NCI-H2029 treated with DMSO at 0.1 percent for 48 hours (cell line): Measurements from ENCODE around the gene NTPCR.
"Not testable (repeated sequence)": the region's sequence is repeated elsewhere in the genome, so short reads cannot be mapped to it uniquely, and the experiment has no call there.

ENCODE experiments used
- DNase-seq: peaks from one replicate; lab custom pipeline; 2025; lab: John Stamatoyannopoulos, UW

Gene NTPCR

GRCh38 chr1:232950197-232951176 is at the start of gene NTPCR:
TSS of gene NTPCR (plus strand) at chr1:232950611. CDS start at chr1:232950711, 100 bp downstream.
- DNase-seq: peak; percentile 69

- DNase-seq: no peak
These were observed 49.6 kb upstream of the NTPCR start for GRCh38 chr1:232900818-232901217.

GRCh38 chr1:232901255-232901654 is 49.2 kb upstream of the NTPCR start:
- no peak for DNase-seq

GRCh38 chr1:232902774-232903350 is 47.5 kb upstream of the NTPCR start:
- no peak for DNase-seq

- DNase-seq: no peak
These were observed 46.3 kb upstream of the NTPCR start for GRCh38 chr1:232904131-232904530.

GRCh38 chr1:232904566-232904965 is 45.8 kb upstream of the NTPCR start:
- DNase-seq: no peak

- DNase-seq: no peak
These were observed 44.9 kb upstream of the NTPCR start for GRCh38 chr1:232905331-232906034.

- DNase-seq: no peak
These were observed 44.0 kb upstream of the NTPCR start for GRCh38 chr1:232906441-232906840.

GRCh38 chr1:232908831-232909230 is 41.6 kb upstream of the NTPCR start:
- DNase-seq: no peak

- DNase-seq: no peak
These were observed 40.7 kb upstream of the NTPCR start for GRCh38 chr1:232909752-232910151.

GRCh38 chr1:232911027-232911599 is 39.3 kb upstream of the NTPCR start:
- no peak for DNase-seq

- no peak for DNase-seq
These were observed 37.4 kb upstream of the NTPCR start for GRCh38 chr1:232912845-232913580.

- DNase-seq: not testable (repeated sequence)
These were observed 36.1 kb upstream of the NTPCR start for GRCh38 chr1:232914271-232914670.

- no peak for DNase-seq
These were observed 35.2 kb upstream of the NTPCR start for GRCh38 chr1:232915212-232915611.

- DNase-seq: no peak
These were observed 33.4 kb upstream of the NTPCR start for GRCh38 chr1:232917053-232917452.

- no peak for DNase-seq
These were observed 29.0 kb upstream of the NTPCR start for GRCh38 chr1:232921381-232921780.

GRCh38 chr1:232922485-232922884 is 27.9 kb upstream of the NTPCR start:
- no peak for DNase-seq

GRCh38 chr1:232923739-232924386 is 26.5 kb upstream of the NTPCR start:
- no peak for DNase-seq

GRCh38 chr1:232924874-232925273 is 25.5 kb upstream of the NTPCR start:
- no peak for DNase-seq

- DNase-seq: no peak
These were observed 24.8 kb upstream of the NTPCR start for GRCh38 chr1:232925421-232926220.
